NT2/D1 (cell line): ENCODE measurements around the gene ZNF287.

Experiments used
- DNase-seq: peaks from one replicate; pipeline ENCODE4 v3.0.0-alpha.2; 2011; ENCODE audit warnings: low read depth, low spot score
- H3K27me3 ChIP-seq: 2 replicates; pipeline ENCODE4 v1.6.0; 2011; ENCODE audit warnings: mild to moderate bottlenecking; ENCODE audit not compliant: insufficient read length, insufficient read depth
- H3K36me3 ChIP-seq: 2 replicates; pipeline ENCODE4 v1.6.1; 2011; ENCODE audit warnings: mild to moderate bottlenecking, low read length, mixed read lengths; ENCODE audit not compliant: insufficient read depth, insufficient read length
- H3K4me1 ChIP-seq: 2 replicates; pipeline ENCODE4 v1.5.1; 2011; ENCODE audit not compliant: insufficient read depth, insufficient read length
- H3K4me3 ChIP-seq: 2 replicates; pipeline ENCODE4 v1.5.1; 2011; ENCODE audit warnings: low read depth; ENCODE audit not compliant: insufficient read length
- H3K9ac ChIP-seq: 2 replicates; pipeline ENCODE4 v1.6.0; 2011; ENCODE audit warnings: low read depth; ENCODE audit not compliant: insufficient read length
- H3K9me3 ChIP-seq: 2 replicates; pipeline ENCODE4 v1.5.1; 2011; ENCODE audit warnings: mild to moderate bottlenecking, low read length; ENCODE audit not compliant: insufficient read depth
- SUZ12 ChIP-seq: IDR thresholded peaks from 2 replicates; pipeline ENCODE4 v1.6.1; 2011; ENCODE audit not compliant: insufficient read length, insufficient read depth; ENCODE audit errors: extremely low read depth
- YY1 ChIP-seq: IDR thresholded peaks from 2 replicates; pipeline ENCODE4 v1.6.1; 2011; ENCODE audit not compliant: insufficient read length, insufficient read depth
- ZNF274 ChIP-seq: IDR thresholded peaks from 2 replicates; pipeline ENCODE4 v1.6.1; 2011; ENCODE audit warnings: mild to moderate bottlenecking, low read depth, low read length

Gene ZNF287

DNA sequence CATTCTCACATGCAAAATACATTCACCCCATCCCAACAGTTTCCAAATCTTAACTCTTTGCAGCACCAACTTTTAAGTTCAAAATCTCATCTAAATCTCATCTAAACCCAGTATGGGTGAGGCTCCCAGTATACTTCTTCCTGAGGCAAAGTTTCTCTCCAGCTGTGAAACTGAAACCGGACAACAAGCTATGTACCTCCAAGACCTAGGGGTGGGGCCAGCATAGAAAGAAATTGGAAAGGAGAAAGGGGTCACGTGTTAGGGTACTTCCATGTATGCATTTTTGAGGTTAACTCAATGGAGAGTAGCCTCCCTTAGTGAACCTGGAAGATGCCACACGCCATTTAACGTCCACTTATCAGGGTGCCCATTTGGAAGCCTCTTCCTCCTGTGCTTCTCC is 53.1 kb downstream of the ZNF287 start:
- no peak for TF ChIP-seq ZNF274
- TF ChIP-seq SUZ12 = no peak
- no peak for TF ChIP-seq YY1
- no peaks in the 10 kb centered on the region for H3K9me3 ChIP-seq
- H3K36me3 ChIP-seq = no peaks in the 10 kb centered on the region
- H3K4me3 ChIP-seq = no peak overlapping the region
- H3K4me1 ChIP-seq = peaks cover 9% of the 10 kb centered on the region
- peaks cover 7% of the 10 kb centered on the region for H3K27me3 ChIP-seq
- no peak overlapping the region for H3K9ac ChIP-seq
- DNase-seq = no peak

DNA sequence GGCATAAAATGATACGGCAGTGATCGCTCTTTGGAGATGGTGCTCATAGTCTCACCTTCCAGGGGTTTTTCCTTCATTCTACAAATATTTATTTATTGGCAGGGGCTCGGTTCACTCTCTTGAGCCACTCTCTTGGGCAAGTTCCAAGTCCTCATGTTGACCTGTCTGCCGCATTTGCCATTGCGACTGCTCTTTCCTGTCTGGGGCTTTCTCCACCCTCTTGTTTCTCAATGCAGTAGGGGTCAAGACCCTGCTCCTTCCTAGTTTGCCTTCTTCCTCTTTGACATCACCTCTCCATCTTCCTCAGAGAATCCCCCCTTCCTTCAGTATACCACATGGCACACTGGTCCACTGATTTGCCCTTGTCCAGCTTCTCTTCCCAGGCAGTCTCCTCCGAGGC is 55.1 kb downstream of the ZNF287 start:
- H3K4me3 ChIP-seq = no peak overlapping the region
- DNase-seq = no peak
- TF ChIP-seq ZNF274 (no peak), YY1 (no peak), SUZ12 (no peak)
- peaks cover 9% of the 10 kb centered on the region for H3K4me1 ChIP-seq
- no peaks in the 10 kb centered on the region for H3K36me3 ChIP-seq
- H3K27me3 ChIP-seq = peaks cover 7% of the 10 kb centered on the region
- H3K9me3 ChIP-seq = no peaks in the 10 kb centered on the region
- H3K9ac ChIP-seq = no peak overlapping the region

DNA sequence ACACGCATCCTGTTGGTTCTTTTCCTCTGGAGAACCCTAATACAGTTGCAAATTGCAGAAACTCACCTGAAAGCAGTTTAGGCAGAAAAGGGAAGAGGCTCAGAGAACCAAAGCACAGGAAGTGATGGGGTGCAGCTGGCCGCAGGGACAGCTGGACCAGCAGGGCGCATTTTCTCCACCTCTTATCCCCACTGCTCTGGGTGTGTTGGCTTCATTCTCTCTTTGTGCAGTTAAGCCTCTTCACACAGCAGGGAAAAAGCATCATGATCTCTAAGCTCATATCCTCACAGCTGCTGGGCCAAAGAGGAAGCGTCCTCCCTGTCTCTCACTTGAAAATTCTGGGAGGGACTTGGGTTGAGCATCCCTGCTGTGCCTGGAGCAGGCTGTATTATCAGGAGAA is 57.0 kb downstream of the ZNF287 start:
- no peak for DNase-seq
- Histone ChIP-seq H3K9ac (no peak overlapping the region), H3K4me3 (no peak overlapping the region), H3K9me3 (no peaks in the 10 kb centered on the region), H3K36me3 (no peaks in the 10 kb centered on the region), H3K4me1 (peaks cover 6% of the 10 kb centered on the region), H3K27me3 (no peaks in the 10 kb centered on the region)
- TF ChIP-seq ZNF274 = no peak

GRCh38 chr17:16511593-16511992 is 57.4 kb downstream of the ZNF287 start:
- DNase-seq = no peak
- TF ChIP-seq YY1 (no peak), SUZ12 (no peak), ZNF274 (no peak)
- H3K4me1 ChIP-seq = peaks cover 6% of the 10 kb centered on the region

DNA sequence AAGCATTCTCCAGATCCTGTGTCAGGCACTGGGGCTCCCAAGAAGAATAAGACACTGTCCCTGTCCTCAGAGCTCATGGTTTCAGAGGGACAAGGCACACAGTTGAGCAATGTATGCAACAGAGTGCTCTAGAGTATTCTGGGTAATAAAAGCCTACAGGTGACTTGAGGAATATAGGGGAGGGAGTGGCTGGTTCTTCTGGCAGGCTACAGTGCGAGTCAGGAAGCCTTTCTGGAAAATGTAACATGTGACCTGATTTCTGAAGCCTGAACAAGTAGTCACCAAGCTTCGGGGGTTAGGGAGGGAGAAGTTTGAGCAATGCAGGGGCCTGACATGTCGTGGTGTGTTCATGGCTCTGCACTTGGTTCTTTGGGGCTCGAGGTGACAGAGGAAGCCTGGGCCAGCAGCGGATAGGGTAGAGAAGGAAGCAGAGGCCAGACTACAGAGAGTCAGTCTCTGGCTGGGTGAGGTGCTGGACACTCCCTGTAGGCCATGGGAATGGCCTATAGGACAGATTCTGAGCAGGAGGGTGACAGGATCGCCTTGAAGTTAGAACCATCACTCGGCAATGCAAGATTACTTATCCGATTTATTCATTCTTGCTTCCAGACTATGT is 61.0 kb downstream of the ZNF287 start:
- peaks cover 6% of the 10 kb centered on the region for H3K4me1 ChIP-seq
- TF ChIP-seq YY1 (no peak), ZNF274 (no peak), SUZ12 (no peak)
- H3K27me3 ChIP-seq = no peaks in the 10 kb centered on the region
- H3K36me3 ChIP-seq = no peaks in the 10 kb centered on the region
- no peak overlapping the region for H3K4me3 ChIP-seq
- H3K9me3 ChIP-seq = no peaks in the 10 kb centered on the region
- DNase-seq = no peak
- H3K9ac ChIP-seq = no peak overlapping the region

More at GRCh38 chr17:16511593-16511992, 57.4 kb downstream of the ZNF287 start:
- Histone ChIP-seq H3K36me3 (no peaks in the 10 kb centered on the region), H3K9me3 (no peaks in the 10 kb centered on the region), H3K9ac (no peak overlapping the region), H3K4me3 (no peak overlapping the region), H3K27me3 (no peaks in the 10 kb centered on the region)

DNA sequence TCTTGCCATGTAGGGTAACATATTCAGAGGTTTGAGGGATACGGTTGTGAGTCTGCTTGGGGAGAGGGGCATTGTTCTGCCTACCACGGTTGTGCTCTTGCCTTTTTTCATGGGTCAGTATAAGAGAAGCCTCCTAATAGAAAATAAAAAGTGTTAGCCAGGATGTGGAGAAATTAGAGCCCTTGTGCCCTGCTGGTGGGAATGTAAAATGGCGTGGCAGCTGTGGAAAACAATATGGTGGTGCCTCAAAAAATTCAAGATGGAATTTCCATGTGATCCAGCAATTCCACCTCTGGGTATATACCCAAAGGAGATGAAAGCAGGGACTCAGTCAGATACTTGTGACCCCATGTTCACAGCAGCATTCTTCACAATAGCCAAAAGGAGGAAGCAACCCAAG is 62.8 kb downstream of the ZNF287 start:
- no peak overlapping the region for H3K4me3 ChIP-seq
- no peaks in the 10 kb centered on the region for H3K4me1 ChIP-seq
- no peaks in the 10 kb centered on the region for H3K9me3 ChIP-seq
- no peak overlapping the region for H3K9ac ChIP-seq
- H3K27me3 ChIP-seq = no peaks in the 10 kb centered on the region
- no peak for DNase-seq
- TF ChIP-seq ZNF274 (no peak), YY1 (no peak), SUZ12 (no peak)
- no peaks in the 10 kb centered on the region for H3K36me3 ChIP-seq

GRCh38 chr17:16504984-16505383 is 64.0 kb downstream of the ZNF287 start:
- H3K4me3 ChIP-seq = no peak overlapping the region
- TF ChIP-seq ZNF274 (no peak), SUZ12 (no peak), YY1 (no peak)
- no peak overlapping the region for H3K9ac ChIP-seq
- no peaks in the 10 kb centered on the region for H3K27me3 ChIP-seq
- H3K9me3 ChIP-seq = no peaks in the 10 kb centered on the region
- no peak for DNase-seq
- no peaks in the 10 kb centered on the region for H3K4me1 ChIP-seq
- no peaks in the 10 kb centered on the region for H3K36me3 ChIP-seq
